GM18519 (cell line): ENCODE measurements around the gene TICRR.

Experiments
- ATAC-seq: cut with Tn5 transposase; IDR thresholded peaks from one replicate; pipeline ENCODE4 v1.9.1; 2021; ENCODE audit warnings: mild to moderate bottlenecking, moderate library complexity; ENCODE audit not compliant: unreplicated experiment, low FRiP score

Gene TICRR

GRCh38 chr15:89669309-89669865 is 94.1 kb downstream of the TICRR start:
- ATAC-seq = no peak

GRCh38 chr15:89669941-89670340 is 94.7 kb downstream of the TICRR start:
- no peak for ATAC-seq

- ATAC-seq = no peak
These were observed 95.8 kb downstream of the TICRR start for GRCh38 chr15:89670971-89671560.

GRCh38 chr15:89671687-89672086 is 96.4 kb downstream of the TICRR start:
- ATAC-seq = no peak

GRCh38 chr15:89672221-89673164 is 97.2 kb downstream of the TICRR start:
- ATAC-seq = no peak

GRCh38 chr15:89673165-89673512 is 97.9 kb downstream of the TICRR start:
- ATAC-seq = no peak

- no peak for ATAC-seq
These were observed 99.3 kb downstream of the TICRR start for GRCh38 chr15:89674526-89674925.

- ATAC-seq = no peak
These were observed 100.3 kb downstream of the TICRR start for GRCh38 chr15:89675606-89676005.

GRCh38 chr15:89677381-89677780 is 102.1 kb downstream of the TICRR start:
- ATAC-seq = no peak
